Progenitor cell of endocrine pancreas (in vitro differentiated cells): ENCODE results near the gene BFSP1. TPM values are rescaled to one million over a fixed set of nuclear protein-coding genes. Genes with fewer than 3 reads are reported as not detected.

Experiments
- DNase-seq: peaks from one replicate; pipeline ENCODE4 v3.0.0; 2021; ENCODE audit warnings: low spot score; ENCODE audit not compliant: unreplicated experiment
- H3K27ac Mint-ChIP-seq: 2 replicates; pipeline ENCODE4 v1.8.0; 2021; ENCODE audit warnings: mild to moderate bottlenecking, moderate library complexity, mixed read lengths
- H3K27me3 Mint-ChIP-seq: 2 replicates; pipeline ENCODE4 v1.8.0; 2021; ENCODE audit warnings: mixed read lengths
- H3K36me3 Mint-ChIP-seq: 2 replicates; pipeline ENCODE4 v1.8.0; 2022; ENCODE audit warnings: mixed read lengths; ENCODE audit not compliant: insufficient read depth
- H3K4me1 Mint-ChIP-seq: 2 replicates; pipeline ENCODE4 v1.8.0; 2021; ENCODE audit warnings: low read depth, mixed read lengths
- H3K4me3 Mint-ChIP-seq: 2 replicates; pipeline ENCODE4 v1.8.0; 2021; ENCODE audit warnings: low read depth, mild to moderate bottlenecking, moderate library complexity, mixed read lengths
- H3K9me3 Mint-ChIP-seq: 2 replicates; pipeline ENCODE4 v1.8.0; 2021; ENCODE audit warnings: low read depth, mixed read lengths
- total RNA-seq: library from RNA; stranded (reverse); gene quantifications from 2 replicates; pipeline ENCODE4 v1.2.1, GENCODE V29; 2021
- TF ChIP-seq, protein P1 (sequence below): fragments of 200-600 bp; sonication (generic); IDR thresholded peaks from one replicate; pipeline ENCODE4 v1.5.0; 2021; ENCODE audit warnings: antibody characterized with exemption, mild to moderate bottlenecking; ENCODE audit not compliant: unreplicated experiment

The BFSP1 gene
- total RNA-seq, 1 donor from 2014 or later: 4.2 TPM

DNA sequence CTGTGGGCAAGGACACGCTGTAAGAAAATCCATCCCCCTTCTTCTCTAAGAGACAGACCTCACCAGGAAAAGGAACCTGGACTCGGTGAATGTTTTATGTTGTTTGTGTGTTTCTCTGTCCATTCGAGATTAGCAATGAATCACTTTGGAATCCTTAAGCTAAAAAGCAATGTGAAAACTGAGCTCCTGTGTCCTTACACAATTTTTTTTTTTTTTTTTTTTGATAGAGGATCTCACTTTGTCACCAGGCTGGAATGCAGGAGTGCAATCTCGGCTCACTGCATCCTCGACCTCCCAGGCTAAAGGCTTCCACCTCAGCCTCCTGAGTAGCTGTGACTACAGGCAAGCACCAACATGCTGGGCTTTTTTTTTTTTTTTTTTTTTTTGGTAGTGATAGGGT lies 32.1 kb downstream of the BFSP1 start:
- H3K4me3 Mint-ChIP-seq: no peak overlapping the region
- H3K27me3 Mint-ChIP-seq: peaks cover 11% of the 10 kb centered on the region
- H3K36me3 Mint-ChIP-seq: peaks cover 2% of the 10 kb centered on the region

GRCh38 chr20:17498641-17499040 lies 32.5 kb downstream of the BFSP1 start:
- TF ChIP-seq, protein P1, sequence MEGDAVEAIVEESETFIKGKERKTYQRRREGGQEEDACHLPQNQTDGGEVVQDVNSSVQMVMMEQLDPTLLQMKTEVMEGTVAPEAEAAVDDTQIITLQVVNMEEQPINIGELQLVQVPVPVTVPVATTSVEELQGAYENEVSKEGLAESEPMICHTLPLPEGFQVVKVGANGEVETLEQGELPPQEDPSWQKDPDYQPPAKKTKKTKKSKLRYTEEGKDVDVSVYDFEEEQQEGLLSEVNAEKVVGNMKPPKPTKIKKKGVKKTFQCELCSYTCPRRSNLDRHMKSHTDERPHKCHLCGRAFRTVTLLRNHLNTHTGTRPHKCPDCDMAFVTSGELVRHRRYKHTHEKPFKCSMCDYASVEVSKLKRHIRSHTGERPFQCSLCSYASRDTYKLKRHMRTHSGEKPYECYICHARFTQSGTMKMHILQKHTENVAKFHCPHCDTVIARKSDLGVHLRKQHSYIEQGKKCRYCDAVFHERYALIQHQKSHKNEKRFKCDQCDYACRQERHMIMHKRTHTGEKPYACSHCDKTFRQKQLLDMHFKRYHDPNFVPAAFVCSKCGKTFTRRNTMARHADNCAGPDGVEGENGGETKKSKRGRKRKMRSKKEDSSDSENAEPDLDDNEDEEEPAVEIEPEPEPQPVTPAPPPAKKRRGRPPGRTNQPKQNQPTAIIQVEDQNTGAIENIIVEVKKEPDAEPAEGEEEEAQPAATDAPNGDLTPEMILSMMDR: no peak
- no peaks in the 10 kb centered on the region for H3K9me3 Mint-ChIP-seq
- peaks cover 11% of the 10 kb centered on the region for H3K27me3 Mint-ChIP-seq
- H3K27ac Mint-ChIP-seq: no peak overlapping the region
- no peaks in the 10 kb centered on the region for H3K4me1 Mint-ChIP-seq
- DNase-seq: no peak
- no peak overlapping the region for H3K4me3 Mint-ChIP-seq
- H3K36me3 Mint-ChIP-seq: peaks cover 2% of the 10 kb centered on the region

More for the DNA sequence above, 32.1 kb downstream of the BFSP1 start:
- H3K27ac Mint-ChIP-seq: no peak overlapping the region
- no peaks in the 10 kb centered on the region for H3K9me3 Mint-ChIP-seq
- DNase-seq: no peak
- H3K4me1 Mint-ChIP-seq: no peaks in the 10 kb centered on the region
- TF ChIP-seq, protein P1: no peak

DNA sequence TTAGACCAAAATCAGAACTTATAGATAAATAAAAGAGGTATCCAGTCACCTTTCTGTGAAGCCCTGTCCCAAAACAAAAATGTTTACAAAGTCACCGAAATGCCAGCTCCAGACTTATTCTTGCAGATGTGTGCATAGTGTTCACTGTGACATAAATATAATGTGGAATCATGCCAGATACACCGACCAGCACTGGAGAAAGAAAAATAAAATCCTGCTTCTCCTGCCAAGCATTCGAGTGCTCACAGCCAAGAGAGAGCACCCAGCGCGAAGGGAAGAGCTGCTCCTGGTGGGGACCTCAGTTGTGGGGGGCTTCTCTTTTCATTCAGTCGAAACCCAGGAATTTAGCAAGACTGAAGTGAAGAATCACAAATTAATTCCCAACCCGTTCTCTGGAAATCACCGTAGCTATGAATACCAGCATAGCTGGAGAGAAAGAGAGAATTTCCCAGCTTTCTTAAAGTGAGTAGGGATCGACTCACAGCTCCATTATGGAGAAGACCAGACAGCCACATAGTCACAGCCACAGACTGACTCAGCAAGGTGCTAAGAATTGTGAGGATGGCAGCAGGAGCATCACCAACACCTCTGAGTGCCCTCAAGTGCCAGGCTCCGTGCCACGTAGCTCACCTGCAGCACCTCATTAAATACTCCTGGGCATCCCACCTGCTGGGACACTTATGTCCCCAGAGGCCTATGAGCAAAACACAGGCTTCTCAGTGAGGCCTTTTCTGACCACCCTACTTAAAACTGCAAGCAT lies 33.2 kb downstream of the BFSP1 start:
- Mint-ChIP-seq H3K9me3 (no peaks in the 10 kb centered on the region), H3K27ac (no peak overlapping the region), H3K27me3 (peaks cover 11% of the 10 kb centered on the region), H3K4me3 (no peak overlapping the region), H3K4me1 (no peaks in the 10 kb centered on the region), H3K36me3 (peaks cover 2% of the 10 kb centered on the region)
- TF ChIP-seq, protein P1: no peak
- no peak for DNase-seq

DNA sequence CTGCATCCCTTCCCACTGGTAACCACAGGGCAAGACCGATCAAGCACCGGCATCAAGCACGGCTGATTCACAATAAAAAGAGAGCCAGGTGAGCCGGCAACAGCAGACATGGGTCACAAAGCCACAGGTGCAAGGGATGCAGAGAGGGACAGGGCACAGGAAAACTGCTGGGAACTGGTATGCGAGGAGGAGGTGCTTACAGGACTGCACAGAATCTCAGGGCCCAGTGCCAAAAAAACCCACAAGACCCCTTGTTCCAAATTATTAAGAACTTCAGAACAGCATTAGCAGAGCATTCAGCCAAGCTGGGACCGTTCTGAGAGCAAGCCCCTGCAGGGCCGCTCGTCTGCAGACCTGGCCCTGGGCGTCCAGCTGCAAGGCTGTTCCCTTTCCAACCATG lies 35.4 kb downstream of the BFSP1 start:
- Mint-ChIP-seq H3K27me3 (peaks cover 3% of the 10 kb centered on the region), H3K36me3 (peaks cover 2% of the 10 kb centered on the region), H3K4me3 (no peak overlapping the region), H3K27ac (no peak overlapping the region), H3K9me3 (no peaks in the 10 kb centered on the region), H3K4me1 (no peaks in the 10 kb centered on the region)
- TF ChIP-seq, protein P1: no peak
- no peak for DNase-seq

DNA sequence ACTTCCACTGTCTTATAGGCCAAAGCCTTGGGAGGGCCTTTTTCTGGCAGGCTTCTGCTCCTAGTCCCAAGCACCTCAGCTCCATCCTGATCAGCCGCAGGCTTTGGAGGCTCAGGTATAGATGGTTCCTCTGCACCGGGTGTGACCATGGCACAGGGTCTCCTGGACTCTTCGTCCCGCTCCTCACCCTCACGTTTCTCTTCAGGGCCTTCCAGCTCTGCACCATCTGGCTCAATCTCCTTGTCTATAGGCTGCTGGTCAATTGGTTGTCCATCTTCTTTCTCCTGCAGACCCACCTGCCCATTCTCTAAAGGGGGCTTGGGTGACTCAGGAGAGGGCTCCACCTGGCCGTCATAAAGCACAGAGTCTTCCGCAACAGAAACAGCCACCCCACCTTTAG lies 37.0 kb downstream of the BFSP1 start:
- no peaks in the 10 kb centered on the region for H3K9me3 Mint-ChIP-seq
- H3K27ac Mint-ChIP-seq: no peak overlapping the region
- H3K4me3 Mint-ChIP-seq: no peak overlapping the region
- TF ChIP-seq, protein P1: no peak
- H3K36me3 Mint-ChIP-seq: peaks cover 2% of the 10 kb centered on the region
- H3K27me3 Mint-ChIP-seq: peaks cover 9% of the 10 kb centered on the region
- no peaks in the 10 kb centered on the region for H3K4me1 Mint-ChIP-seq
- DNase-seq: no peak
